ENCODE results near the gene PRDX1.

GRCh38 chr1:45479039-45479748 is 42.5 kb downstream of the PRDX1 start:
- TF ChIP-seq EP300 (IDR thresholded peaks at IDR 0.05; ENCODE audit: borderline replicate concordance) (no peak), YY1 (IDR thresholded peaks at IDR 0.05; ENCODE audit: low read depth) (no peak), TCF12 (IDR thresholded peaks at IDR 0.05; ENCODE audit: low read depth) (no peak), RAD21 (IDR thresholded peaks at IDR 0.05; ENCODE audit: low read depth) (no peak), TAF1 (IDR thresholded peaks at IDR 0.05; ENCODE audit: low read depth) (no peak), CEBPB (IDR thresholded peaks at IDR 0.05) (no peak)
- TF ChIP-seq, protein P1, sequence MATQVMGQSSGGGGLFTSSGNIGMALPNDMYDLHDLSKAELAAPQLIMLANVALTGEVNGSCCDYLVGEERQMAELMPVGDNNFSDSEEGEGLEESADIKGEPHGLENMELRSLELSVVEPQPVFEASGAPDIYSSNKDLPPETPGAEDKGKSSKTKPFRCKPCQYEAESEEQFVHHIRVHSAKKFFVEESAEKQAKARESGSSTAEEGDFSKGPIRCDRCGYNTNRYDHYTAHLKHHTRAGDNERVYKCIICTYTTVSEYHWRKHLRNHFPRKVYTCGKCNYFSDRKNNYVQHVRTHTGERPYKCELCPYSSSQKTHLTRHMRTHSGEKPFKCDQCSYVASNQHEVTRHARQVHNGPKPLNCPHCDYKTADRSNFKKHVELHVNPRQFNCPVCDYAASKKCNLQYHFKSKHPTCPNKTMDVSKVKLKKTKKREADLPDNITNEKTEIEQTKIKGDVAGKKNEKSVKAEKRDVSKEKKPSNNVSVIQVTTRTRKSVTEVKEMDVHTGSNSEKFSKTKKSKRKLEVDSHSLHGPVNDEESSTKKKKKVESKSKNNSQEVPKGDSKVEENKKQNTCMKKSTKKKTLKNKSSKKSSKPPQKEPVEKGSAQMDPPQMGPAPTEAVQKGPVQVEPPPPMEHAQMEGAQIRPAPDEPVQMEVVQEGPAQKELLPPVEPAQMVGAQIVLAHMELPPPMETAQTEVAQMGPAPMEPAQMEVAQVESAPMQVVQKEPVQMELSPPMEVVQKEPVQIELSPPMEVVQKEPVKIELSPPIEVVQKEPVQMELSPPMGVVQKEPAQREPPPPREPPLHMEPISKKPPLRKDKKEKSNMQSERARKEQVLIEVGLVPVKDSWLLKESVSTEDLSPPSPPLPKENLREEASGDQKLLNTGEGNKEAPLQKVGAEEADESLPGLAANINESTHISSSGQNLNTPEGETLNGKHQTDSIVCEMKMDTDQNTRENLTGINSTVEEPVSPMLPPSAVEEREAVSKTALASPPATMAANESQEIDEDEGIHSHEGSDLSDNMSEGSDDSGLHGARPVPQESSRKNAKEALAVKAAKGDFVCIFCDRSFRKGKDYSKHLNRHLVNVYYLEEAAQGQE (IDR thresholded peaks at IDR 0.05; ENCODE audit: low read depth): no peak

All from Ishikawa (cell line).